Lung (tissue), 16 donors: ENCODE measurements around the gene BPIFB6. TPM values are rescaled to one million over a fixed set of nuclear protein-coding genes. Genes with fewer than 3 reads are reported as not detected.
A peak's percentile ranks its signal among the peaks of the same experiment; 100 is the strongest.

Experiments
- ATAC-seq: fragments of 200-7000 bp; cut with Tn5 transposase; one replicate; pipeline ENCODE4 v1.9.1; 2020; ENCODE audit warnings: moderate number of reproducible peaks; ENCODE audit not compliant: insufficient read depth, low FRiP score
- DNase-seq, 3 donors: peaks; one replicate each; pipeline ENCODE4 v3.0.0-alpha.2; 2013 to 2017
- H3K27ac ChIP-seq, 2 donors: one replicate each; pipeline ENCODE4 v1.5.1; 2013; ENCODE audit warnings: mild to moderate bottlenecking in 2 of 2, moderate library complexity in 2 of 2, control low read depth in 1 of 2, inconsistent platforms in 1 of 2, low read depth in 1 of 2, low read length in 1 of 2
- H3K27me3 ChIP-seq, 3 donors: one replicate each; pipeline ENCODE4 v1.5.1; 2013; ENCODE audit warnings: low read length in 2 of 3; ENCODE audit not compliant: control insufficient read depth in 3 of 3, insufficient read depth in 3 of 3
- H3K36me3 ChIP-seq, 4 donors: one replicate each; pipeline ENCODE4 v1.5.1; 2013; ENCODE audit warnings: low read length in 4 of 4, mild to moderate bottlenecking in 1 of 4, moderate library complexity in 1 of 4; ENCODE audit not compliant: control insufficient read depth in 4 of 4, insufficient read depth in 4 of 4
- H3K4me1 ChIP-seq, 5 donors: one replicate each; pipeline ENCODE4 v1.5.1; 2013; ENCODE audit warnings: low read length in 5 of 5, mild to moderate bottlenecking in 2 of 5, moderate library complexity in 1 of 5; ENCODE audit not compliant: control insufficient read depth in 5 of 5, insufficient read depth in 5 of 5
- H3K4me3 ChIP-seq: one replicate; pipeline ENCODE4 v1.5.1; 2013; ENCODE audit warnings: mild to moderate bottlenecking, control low read depth, moderate library complexity
- H3K9ac ChIP-seq, 2 donors: one replicate each; pipeline ENCODE4 v1.5.1; 2013; ENCODE audit warnings: low read length in 2 of 2, control low read depth in 1 of 2; ENCODE audit not compliant: insufficient read depth in 1 of 2
- H3K9me3 ChIP-seq, 4 donors: one replicate each; pipeline ENCODE4 v1.5.1; 2013; ENCODE audit warnings: low read length in 3 of 4, mild to moderate bottlenecking in 1 of 4, moderate library complexity in 1 of 4; ENCODE audit not compliant: control insufficient read depth in 4 of 4, insufficient read depth in 3 of 4
- CTCF ChIP-seq: IDR thresholded peaks from 2 replicates; pipeline ENCODE4 v1.5.1; 2012; ENCODE audit warnings: mild to moderate bottlenecking; ENCODE audit errors: control extremely low read depth, extremely low read depth
- WGBS, 2 donors: extraction: QIAGEN DNeasy Blood & Tissue Kit; methylation state at CpG; one replicate each; pipeline ENCODE4 v1.1.7; 2013; 5-methylcytosine and 5-hydroxymethylcytosine counted together
- long read RNA-seq, 5 donors: transcript quantifications; one replicate each; lab custom pipeline, GENCODE V29; 2026
- polyA plus RNA-seq, 2 donors: library from polyadenylated mRNA; stranded (reverse); fragments of 200-250 nt; gene quantifications; one replicate each; pipeline ENCODE4 v1.2.1, GENCODE V29; 2013
- total RNA-seq, 2 donors: library from RNA; depleted of rRNA in 1 of 2; stranded (reverse); fragments of >200 nt in 1 of 2; gene quantifications; one replicate each; pipeline ENCODE4 v1.2.1, GENCODE V29; 2014 to 2021
- donor health status: control.
- donor health status: control.
- donor health status: Bipolar disorder and iron deficiency.
- donor health status: healthy.
- donor health status: DM: yes; HTN: yes; CAD: no.

Gene BPIFB6
- total RNA-seq: not detected
- not detected for polyA plus RNA-seq
- long read RNA-seq, donor 1: 0 reads
- long read RNA-seq, donor 2: 0 reads
- long read RNA-seq, donor 3: 0 reads
- long read RNA-seq, donor 4: 0 reads
- long read RNA-seq, donor 5: 0 reads

DNA sequence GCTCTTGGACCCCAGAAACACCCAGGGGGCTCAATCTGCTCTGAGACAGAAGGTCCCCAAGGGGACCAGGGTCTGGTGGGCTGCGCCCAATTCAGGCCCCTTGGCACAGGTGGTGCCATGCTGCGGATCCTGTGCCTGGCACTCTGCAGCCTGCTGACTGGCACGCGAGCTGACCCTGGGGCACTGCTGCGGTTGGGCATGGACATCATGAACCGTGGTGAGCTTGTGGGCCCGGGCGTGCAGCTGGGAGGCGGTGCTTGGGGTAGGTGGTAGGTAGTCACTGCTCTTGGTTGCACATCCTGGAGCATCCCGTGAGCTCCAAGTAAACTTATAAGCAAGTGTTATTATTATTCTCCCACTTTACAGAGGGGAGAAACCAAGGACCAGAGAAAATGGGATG lies at the start of gene BPIFB6:
Gene BPIFB6, plus strand, starts transcription at position 118 of the 400 bp plus-strand sequence. Its CDS starts 0 bp downstream, at position 118.
- TF ChIP-seq CTCF: no peak
- no peak for ATAC-seq
- no peak within 1 kb of the TSS for H3K4me3 ChIP-seq
- no peaks in the 10 kb centered on the region for H3K36me3 ChIP-seq
- DNase-seq: no peak
- H3K27me3 ChIP-seq: no peaks in the 10 kb centered on the region
- peaks cover 0 to 5% (median 2%) of the 10 kb centered on the region in 4 donors for H3K9me3 ChIP-seq
- H3K9ac ChIP-seq: no peak within 1 kb of the TSS
- no peaks in the 10 kb centered on the region for H3K4me1 ChIP-seq
- no peak within 1 kb of the TSS for H3K27ac ChIP-seq
- WGBS, 2 donors: 90 to 94% methylated on average over 10 of the region's 10 CpGs

GRCh38 chr20:32982617-32983458 lies 48.6 kb upstream of the BPIFB6 start:
- DNase-seq (peak in 1 of 3 donors; percentile 29), ATAC-seq (no peak)
- Histone ChIP-seq H3K4me1 (peaks cover 0 to 6% (median 0%) of the 10 kb centered on the region in 5 donors), H3K4me3 (no peak overlapping the region), H3K36me3 (no peaks in the 10 kb centered on the region), H3K9me3 (no peaks in the 10 kb centered on the region), H3K9ac (no peak overlapping the region), H3K27ac (peak overlapping the region in 1 of 2 donors; percentile 30), H3K27me3 (peaks cover 0 to 3% (median 0%) of the 10 kb centered on the region in 3 donors)
- no peak for TF ChIP-seq CTCF
- WGBS, 2 donors: 51 to 83% methylated on average over 10 of the region's 10 CpGs

DNA sequence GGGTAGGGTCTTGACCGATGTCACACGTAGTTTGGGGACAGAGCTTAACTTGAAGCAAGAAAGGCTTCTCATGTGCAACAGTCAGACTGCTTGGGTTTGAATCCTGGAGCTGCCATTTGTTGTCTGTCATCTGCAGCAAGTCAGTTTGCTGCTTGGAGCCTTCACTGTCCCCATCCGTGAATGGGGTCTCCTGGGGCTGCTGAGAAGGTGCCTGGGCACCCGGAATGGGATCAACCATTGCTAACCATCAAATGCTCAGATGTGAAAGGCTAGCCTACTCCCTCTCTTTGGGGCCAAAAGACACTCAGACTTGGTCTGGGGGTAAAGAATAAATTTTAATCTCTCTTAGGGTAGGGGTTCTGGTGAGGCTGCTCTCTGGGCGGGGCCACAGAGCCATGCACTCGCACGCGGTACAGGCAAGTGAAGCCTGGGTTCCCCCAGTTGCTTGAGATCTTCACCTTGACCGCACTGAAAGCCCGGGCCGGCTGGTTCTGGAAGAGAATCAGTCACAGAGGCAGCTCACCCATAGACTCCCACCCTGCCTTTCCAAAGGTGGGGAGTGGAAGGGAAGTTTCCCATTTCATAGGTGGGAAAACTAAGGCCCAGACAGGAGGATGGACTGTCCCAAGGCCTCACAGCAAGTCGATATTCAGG lies 47.9 kb upstream of the BPIFB6 start:
- H3K9me3 ChIP-seq: no peaks in the 10 kb centered on the region
- no peak overlapping the region for H3K4me3 ChIP-seq
- WGBS, 2 donors: 87 to 91% methylated on average over 12 of the region's 12 CpGs
- H3K36me3 ChIP-seq: no peaks in the 10 kb centered on the region
- no peak for TF ChIP-seq CTCF
- H3K27ac ChIP-seq: peak overlapping the region in 1 of 2 donors; percentile 30
- no peak for DNase-seq
- peaks cover 0 to 3% (median 0%) of the 10 kb centered on the region in 3 donors for H3K27me3 ChIP-seq
- ATAC-seq: no peak
- H3K4me1 ChIP-seq: peaks cover 0 to 6% (median 0%) of the 10 kb centered on the region in 5 donors
- no peak overlapping the region for H3K9ac ChIP-seq
